Neural progenitor cell (in vitro differentiated cells): ENCODE data around the gene LRRC26. TPM values are rescaled to one million over a fixed set of nuclear protein-coding genes. Genes with fewer than 3 reads are reported as not detected.

Experiments used
- DNase-seq: peaks from one replicate; pipeline ENCODE4 v3.0.0-alpha.2; 2016; ENCODE audit warnings: low spot score
- H2AFZ ChIP-seq: fragments of 200-600 bp; sonication (generic); replicated peaks from 2 replicates; pipeline ENCODE4 v1.6.1; 2016; ENCODE audit warnings: antibody characterized with exemption
- H3F3A ChIP-seq: fragments of 200-600 bp; sonication (generic); 2 replicates; pipeline ENCODE4 v1.6.1; 2016; ENCODE audit warnings: antibody characterized with exemption, low read depth
- H3K27ac ChIP-seq: fragments of 200-600 bp; sonication (generic); 2 replicates; pipeline ENCODE4 v1.5.1; 2016; ENCODE audit warnings: mild to moderate bottlenecking
- H3K27me3 ChIP-seq: fragments of 200-600 bp; sonication (generic); 2 replicates; pipeline ENCODE4 v1.6.1; 2016; ENCODE audit warnings: mild to moderate bottlenecking, moderate library complexity
- H3K36me3 ChIP-seq: fragments of 200-600 bp; sonication (generic); 2 replicates; pipeline ENCODE4 v1.5.1; 2016
- H3K4me1 ChIP-seq: fragments of 200-600 bp; sonication (generic); 2 replicates; pipeline ENCODE4 v1.6.1; 2016; ENCODE audit warnings: mixed run types
- H3K4me2 ChIP-seq: fragments of 200-600 bp; sonication (generic); 2 replicates; pipeline ENCODE4 v1.6.1; 2016
- H3K4me3 ChIP-seq: fragments of 200-600 bp; sonication (generic); 2 replicates; pipeline ENCODE4 v1.5.1; 2016
- H3K79me2 ChIP-seq: fragments of 200-600 bp; sonication (generic); 2 replicates; pipeline ENCODE4 v1.6.1; 2016; ENCODE audit warnings: low read depth
- H3K9ac ChIP-seq: fragments of 200-600 bp; sonication (generic); 2 replicates; pipeline ENCODE4 v1.6.1; 2016
- H3K9me3 ChIP-seq: fragments of 200-600 bp; sonication (generic); 2 replicates; pipeline ENCODE4 v1.5.1; 2016; ENCODE audit warnings: low read depth
- H4K20me1 ChIP-seq: fragments of 200-600 bp; sonication (generic); 2 replicates; pipeline ENCODE4 v1.6.1; 2016; ENCODE audit warnings: low read depth
- H3K27ac Mint-ChIP-seq: 3 replicates; pipeline ENCODE4 v1.8.0; 2021; ENCODE audit warnings: mixed read lengths
- H3K27me3 Mint-ChIP-seq: 2 replicates; pipeline ENCODE4 v1.8.0; 2022; ENCODE audit warnings: low read depth, mild to moderate bottlenecking, inconsistent platforms, moderate library complexity, mixed read lengths; ENCODE audit not compliant: insufficient read depth
- H3K36me3 Mint-ChIP-seq: 3 replicates; pipeline ENCODE4 v1.8.0; 2021; ENCODE audit warnings: mixed read lengths
- H3K4me1 Mint-ChIP-seq: 3 replicates; pipeline ENCODE4 v1.8.0; 2021; ENCODE audit warnings: mixed read lengths
- H3K4me3 Mint-ChIP-seq: 3 replicates; pipeline ENCODE4 v1.8.0; 2021; ENCODE audit warnings: mild to moderate bottlenecking, moderate library complexity, mixed read lengths
- H3K9me3 Mint-ChIP-seq: 3 replicates; pipeline ENCODE4 v1.8.0; 2020; ENCODE audit warnings: mixed read lengths
- CTCF ChIP-seq: fragments of 200-600 bp; sonication (generic); IDR thresholded peaks from 2 replicates; pipeline ENCODE4 v1.5.1; 2017; ENCODE audit warnings: antibody characterized with exemption, mild to moderate bottlenecking
- EZH2 ChIP-seq: fragments of 200-600 bp; sonication (generic); IDR thresholded peaks from 2 replicates; pipeline ENCODE4 v1.6.1; 2017; ENCODE audit warnings: antibody characterized with exemption, mild to moderate bottlenecking, moderate library complexity
- EZH2phosphoT487 ChIP-seq: fragments of 200-600 bp; sonication (generic); IDR thresholded peaks from 2 replicates; pipeline ENCODE4 v1.6.1; 2017; ENCODE audit warnings: antibody characterized with exemption
- total RNA-seq: library from RNA; depleted of rRNA; stranded (reverse); fragments of >200 nt; gene quantifications from 2 replicates; pipeline ENCODE4 v1.2.3, GENCODE V29; 2015; ENCODE audit warnings: low replicate concordance

The LRRC26 gene
- total RNA-seq, 1 donor from 2014 or later: not detected

GRCh38 chr9:137173796-137174664 is 4.2 kb upstream of the LRRC26 start:
- peak overlapping the region; percentile 68 for H3K4me2 ChIP-seq
- H3K27me3 ChIP-seq: peaks cover 78% of the 10 kb centered on the region
- H3K4me1 Mint-ChIP-seq: no peaks in the 10 kb centered on the region
- peaks cover 20% of the 10 kb centered on the region for H3K27me3 Mint-ChIP-seq
- H3K4me3 ChIP-seq: no peak overlapping the region
- H3K4me3 Mint-ChIP-seq: no peak overlapping the region
- no peaks in the 10 kb centered on the region for H3K9me3 ChIP-seq
- no peaks in the 10 kb centered on the region for H3K9me3 Mint-ChIP-seq
- H3K79me2 ChIP-seq: no peaks in the 10 kb centered on the region
- no peaks in the 10 kb centered on the region for H3K36me3 Mint-ChIP-seq
- no peak overlapping the region for H2AFZ ChIP-seq
- no peak for TF ChIP-seq EZH2phosphoT487
- TF ChIP-seq EZH2: no peak
- no peak for TF ChIP-seq CTCF
- H3K9ac ChIP-seq: no peak overlapping the region
- H3K36me3 ChIP-seq: no peaks in the 10 kb centered on the region
- peaks cover 16% of the 10 kb centered on the region for H3K4me1 ChIP-seq
- no peak overlapping the region for H3K27ac Mint-ChIP-seq
- H4K20me1 ChIP-seq: peaks cover 47% of the 10 kb centered on the region
- no peak for DNase-seq
- H3F3A ChIP-seq: peaks cover 18% of the 10 kb centered on the region
- no peak overlapping the region for H3K27ac ChIP-seq

GRCh38 chr9:137172901-137173795 is 3.3 kb upstream of the LRRC26 start:
- no peak overlapping the region for H3K4me3 ChIP-seq
- no peak overlapping the region for H3K4me3 Mint-ChIP-seq
- H3K27ac ChIP-seq: no peak overlapping the region
- H3K9me3 Mint-ChIP-seq: no peaks in the 10 kb centered on the region
- peak overlapping the region; percentile 69 for H3K27ac Mint-ChIP-seq
- no peaks in the 10 kb centered on the region for H3K79me2 ChIP-seq
- no peaks in the 10 kb centered on the region for H3K9me3 ChIP-seq
- no peak for TF ChIP-seq CTCF
- TF ChIP-seq EZH2: no peak
- no peak for TF ChIP-seq EZH2phosphoT487
- no peaks in the 10 kb centered on the region for H3K36me3 ChIP-seq
- peaks cover 20% of the 10 kb centered on the region for H3K27me3 Mint-ChIP-seq
- H4K20me1 ChIP-seq: peaks cover 47% of the 10 kb centered on the region
- H3K4me1 ChIP-seq: peaks cover 21% of the 10 kb centered on the region
- no peak for DNase-seq
- peaks cover 87% of the 10 kb centered on the region for H3K27me3 ChIP-seq
- H3K4me1 Mint-ChIP-seq: no peaks in the 10 kb centered on the region
- H3K4me2 ChIP-seq: no peak overlapping the region
- no peak overlapping the region for H2AFZ ChIP-seq
- H3K9ac ChIP-seq: no peak overlapping the region
- no peaks in the 10 kb centered on the region for H3K36me3 Mint-ChIP-seq
- H3F3A ChIP-seq: peaks cover 26% of the 10 kb centered on the region

- Mint-ChIP-seq H3K9me3 (no peaks in the 10 kb centered on the region), H3K36me3 (no peaks in the 10 kb centered on the region), H3K4me3 (no peak overlapping the region), H3K27me3 (peaks cover 24% of the 10 kb centered on the region), H3K4me1 (no peaks in the 10 kb centered on the region), H3K27ac (no peak overlapping the region)
- H2AFZ ChIP-seq: no peak overlapping the region
- no peak overlapping the region for H3K9ac ChIP-seq
- no peak overlapping the region for H3K4me3 ChIP-seq
- H3K9me3 ChIP-seq: no peaks in the 10 kb centered on the region
- no peaks in the 10 kb centered on the region for H3K36me3 ChIP-seq
- H4K20me1 ChIP-seq: peaks cover 58% of the 10 kb centered on the region
- H3F3A ChIP-seq: peaks cover 21% of the 10 kb centered on the region
- TF ChIP-seq EZH2: no peak
- no peak for TF ChIP-seq EZH2phosphoT487
- no peak for TF ChIP-seq CTCF
- DNase-seq: no peak
- H3K4me1 ChIP-seq: peaks cover 25% of the 10 kb centered on the region
- H3K4me2 ChIP-seq: no peak overlapping the region
- H3K27me3 ChIP-seq: peaks cover 100% of the 10 kb centered on the region
- no peak overlapping the region for H3K27ac ChIP-seq
- no peaks in the 10 kb centered on the region for H3K79me2 ChIP-seq
Observed at GRCh38 chr9:137171149-137171900, 1.5 kb upstream of the LRRC26 start.
